ENCODE results near the gene SCAND1.
"Not testable (repeated sequence)": the region's sequence is repeated elsewhere in the genome, so short reads cannot be mapped to it uniquely, and the experiment has no call there.

The SCAND1 gene

DNA sequence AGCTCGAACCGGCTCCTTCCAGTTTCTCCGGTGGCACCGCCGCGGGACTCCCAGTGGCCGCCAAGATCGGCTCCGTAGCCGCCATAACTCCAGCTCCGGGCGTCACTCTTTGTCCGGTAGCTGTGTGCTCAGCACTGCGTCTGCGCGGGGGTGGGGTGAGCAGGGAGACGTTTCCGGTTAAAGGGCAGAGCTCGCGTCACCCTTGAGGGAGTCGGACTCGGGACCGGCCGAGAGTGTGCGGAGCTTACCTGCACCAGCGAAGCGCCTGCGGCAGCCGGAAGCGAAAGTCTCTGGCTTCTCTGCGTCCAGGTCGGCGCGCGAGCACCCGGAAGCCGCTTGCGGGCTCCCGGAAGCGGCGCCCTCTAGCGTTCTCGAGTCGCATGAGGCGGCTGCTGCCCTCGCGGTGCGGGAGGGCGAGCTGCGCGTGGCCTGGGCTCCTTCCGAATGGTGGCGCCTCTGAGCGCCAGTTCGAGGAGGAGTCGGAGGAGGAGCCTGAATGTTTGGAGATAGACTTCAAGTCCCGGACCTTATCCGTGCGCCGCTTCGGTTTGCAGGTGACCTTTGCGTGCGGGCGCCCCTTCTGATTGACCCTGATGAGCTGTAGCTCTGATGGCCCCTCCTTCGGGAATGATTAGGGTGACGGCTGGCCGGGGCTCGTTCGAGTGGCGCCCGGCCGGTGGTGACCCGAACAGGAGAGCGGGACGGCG, at the start of gene SCAND1:
Gene SCAND1, minus strand, starts transcription at position 303 of the 707 bp plus-strand sequence. Its CDS starts 218 bp downstream, at position 85.
- in situ Hi-C loops (cut with HindIII; ENCODE audit: low sequenced_read_pairs) = no loop called here

DNA sequence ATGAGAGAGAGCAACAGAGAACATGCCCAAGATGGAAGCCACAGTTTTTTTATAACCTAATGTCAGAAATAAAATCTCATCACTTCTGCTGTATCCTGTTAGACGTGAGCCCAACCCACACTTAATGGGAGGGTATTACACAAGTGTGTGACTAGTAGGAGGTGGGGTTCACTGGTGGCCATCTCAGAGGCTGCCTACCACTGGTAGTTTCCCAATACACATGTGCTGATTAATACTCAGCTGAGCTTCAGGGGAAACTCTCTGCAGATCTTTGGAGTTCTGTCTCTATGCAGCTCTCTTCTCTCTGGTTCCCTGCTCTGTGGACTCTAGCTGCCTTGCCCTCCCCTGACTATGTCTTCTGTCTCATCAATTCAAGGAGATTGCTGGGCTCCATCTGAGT, 49.7 kb upstream of the SCAND1 start:
- in situ Hi-C loops (cut with HindIII; ENCODE audit: low sequenced_read_pairs) = no loop called here

- in situ Hi-C loops (cut with HindIII; ENCODE audit: low sequenced_read_pairs) = no loop called here
Observed at GRCh38 chr20:36002855-36003254, 48.6 kb upstream of the SCAND1 start.

DNA sequence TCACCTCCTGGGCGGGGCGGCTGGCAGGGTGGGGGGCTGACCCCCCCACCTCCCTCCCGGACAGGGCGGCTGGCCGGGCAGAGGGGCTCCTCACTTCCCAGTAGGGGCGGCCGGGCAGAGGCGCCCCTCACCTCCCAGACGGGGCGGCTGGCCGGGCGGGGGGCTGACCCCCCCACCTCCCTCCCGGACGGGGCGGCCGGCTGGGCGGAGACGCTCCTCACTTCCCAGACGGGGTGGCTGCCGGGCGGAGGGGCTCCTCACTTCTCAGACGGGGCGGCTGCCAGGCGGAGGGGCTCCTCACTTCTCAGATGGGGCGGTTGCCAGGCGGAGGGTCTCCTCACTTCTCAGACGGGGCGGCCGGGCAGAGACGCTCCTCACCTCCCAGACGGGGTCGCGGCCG, 47.0 kb upstream of the SCAND1 start:
- in situ Hi-C loops (cut with HindIII; ENCODE audit: low sequenced_read_pairs) = not testable (repeated sequence)

GRCh38 chr20:35996492-35996891, 42.2 kb upstream of the SCAND1 start:
- in situ Hi-C loops (cut with HindIII; ENCODE audit: low sequenced_read_pairs) = loop anchor here (25.0 kb wide), 1 partner anchor 141 kb away; no protein-coding TSS in a partner anchor

DNA sequence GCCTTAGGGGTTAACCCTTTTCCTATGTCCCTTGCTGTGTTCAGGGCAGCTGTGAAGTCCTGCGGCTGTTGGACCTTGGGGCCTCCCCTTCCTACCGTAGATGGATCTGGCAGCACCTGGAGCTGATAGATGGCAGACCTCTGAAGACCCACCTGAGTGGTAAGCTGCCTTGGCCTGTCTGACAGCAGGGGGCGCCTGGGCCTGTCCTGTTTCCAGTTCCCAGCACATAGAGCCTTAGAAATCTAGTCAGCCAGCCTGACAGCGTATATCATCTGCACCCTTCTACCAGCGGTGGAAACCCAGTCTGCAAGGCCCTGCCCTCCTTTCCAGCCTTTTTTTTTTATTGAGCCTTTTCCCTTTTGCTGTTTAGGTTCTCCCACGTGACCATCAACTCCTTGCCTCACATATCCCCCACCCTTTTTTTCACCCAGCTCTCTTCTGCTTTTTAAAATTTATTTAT, 40.7 kb upstream of the SCAND1 start:
- in situ Hi-C loops (cut with HindIII; ENCODE audit: low sequenced_read_pairs) = loop anchor here (25.0 kb wide), 1 partner anchor 142 kb away; no protein-coding TSS in a partner anchor

DNA sequence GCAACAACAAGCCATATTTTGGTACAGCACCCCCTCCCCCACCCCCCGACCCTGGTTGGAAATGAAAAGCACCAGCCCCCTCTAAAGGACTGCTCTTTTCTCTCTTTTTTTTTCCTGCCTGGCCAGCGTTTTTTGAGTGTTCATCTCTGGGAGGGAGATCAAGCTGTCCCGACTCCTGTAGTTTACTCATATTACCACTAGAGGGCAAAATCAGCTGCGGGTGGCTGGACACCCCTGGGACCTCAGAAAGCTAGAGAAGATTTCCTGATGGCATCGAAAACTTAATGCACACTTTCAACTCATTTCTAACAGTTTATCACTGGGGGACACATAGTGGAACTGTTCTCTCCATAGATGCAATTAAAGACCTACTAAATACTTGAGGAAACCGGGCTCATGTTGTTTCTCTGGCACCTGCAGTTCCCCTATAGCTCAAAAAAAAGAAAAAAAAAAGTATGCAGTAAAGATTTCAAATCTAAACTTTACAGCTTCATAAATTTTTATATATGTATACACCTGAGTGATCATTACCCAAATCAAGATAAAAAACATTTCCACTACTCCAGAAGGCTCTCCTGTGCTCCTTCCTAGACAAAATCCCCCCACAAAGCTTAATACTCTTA, 38.5 kb upstream of the SCAND1 start:
- in situ Hi-C loops (cut with HindIII; ENCODE audit: low sequenced_read_pairs) = loop anchor here (25.0 kb wide), 1 partner anchor 144 kb away; no protein-coding TSS in a partner anchor

- in situ Hi-C loops (cut with HindIII; ENCODE audit: low sequenced_read_pairs) = loop anchor here (25.0 kb wide), 1 partner anchor 146 kb away; no protein-coding TSS in a partner anchor
Observed at GRCh38 chr20:35991142-35991771, 37.0 kb upstream of the SCAND1 start.

GRCh38 chr20:35988910-35989463, 34.7 kb upstream of the SCAND1 start:
- in situ Hi-C loops (cut with HindIII; ENCODE audit: low sequenced_read_pairs) = loop anchor here (25.0 kb wide), 1 partner anchor 148 kb away; no protein-coding TSS in a partner anchor

DNA sequence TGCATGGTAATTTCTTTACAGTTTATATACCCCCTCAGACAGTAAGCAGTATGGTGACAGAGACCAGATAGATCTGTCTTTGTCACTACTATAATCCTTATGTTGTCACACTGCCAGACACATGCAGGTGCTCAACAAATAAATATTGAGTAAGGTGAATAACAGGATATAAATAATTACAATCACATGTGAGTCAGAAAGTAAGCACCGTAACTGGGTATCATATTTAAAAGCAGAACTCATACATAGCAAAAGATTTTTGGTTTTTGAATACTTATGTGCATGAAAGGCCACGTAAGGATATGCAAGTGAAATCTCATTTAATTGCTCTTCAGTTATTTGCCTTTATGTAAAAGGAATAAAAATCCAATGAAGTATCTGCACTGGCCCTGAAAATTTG, 31.5 kb upstream of the SCAND1 start:
- in situ Hi-C loops (cut with HindIII; ENCODE audit: low sequenced_read_pairs) = loop anchor here (25.0 kb wide), 1 partner anchor 151 kb away; no protein-coding TSS in a partner anchor

DNA sequence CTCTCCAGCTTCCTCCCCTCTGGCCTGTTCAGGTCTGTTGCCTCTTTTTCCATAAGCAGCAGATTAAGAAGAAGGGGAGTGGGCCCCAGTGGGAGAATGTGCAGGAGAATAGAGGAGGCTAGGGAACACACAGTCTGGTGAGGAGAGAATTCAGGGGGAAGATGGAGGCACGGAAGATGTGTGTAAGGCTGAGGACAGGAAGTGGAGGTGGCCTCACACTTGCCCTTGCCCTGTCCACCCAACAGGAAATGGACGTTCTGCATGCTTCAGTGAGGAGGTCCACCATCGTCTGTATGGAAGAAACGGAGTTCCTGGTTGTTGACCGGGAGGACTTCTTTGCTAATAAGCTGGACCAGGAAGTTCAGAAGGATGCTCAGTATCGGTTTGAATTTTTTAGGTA, 30.1 kb upstream of the SCAND1 start:
- in situ Hi-C loops (cut with HindIII; ENCODE audit: low sequenced_read_pairs) = loop anchor here (25.0 kb wide), 1 partner anchor 153 kb away; no protein-coding TSS in a partner anchor

DNA sequence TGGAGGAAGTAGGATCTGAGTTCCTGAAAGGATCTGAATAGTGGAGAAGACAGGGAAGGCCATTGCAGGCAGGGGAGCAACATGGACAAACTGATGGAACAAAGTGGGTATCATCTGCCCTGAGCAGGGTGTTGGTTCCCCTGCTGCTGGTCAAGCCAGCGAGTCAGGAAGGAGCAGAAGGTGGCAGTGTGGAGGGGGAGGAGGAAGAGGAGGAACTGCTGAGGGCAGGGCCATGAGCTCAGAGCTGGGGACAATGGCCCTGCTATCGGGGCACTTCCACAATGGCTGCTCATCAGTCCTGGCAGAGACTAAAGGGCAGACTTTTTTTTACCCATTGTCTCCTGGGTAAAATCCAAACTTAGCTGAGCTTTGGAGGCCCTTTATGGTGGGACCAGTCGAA, 27.7 kb upstream of the SCAND1 start:
- in situ Hi-C loops (cut with HindIII; ENCODE audit: low sequenced_read_pairs) = loop anchor here (25.0 kb wide), 1 partner anchor 155 kb away; no protein-coding TSS in a partner anchor

DNA sequence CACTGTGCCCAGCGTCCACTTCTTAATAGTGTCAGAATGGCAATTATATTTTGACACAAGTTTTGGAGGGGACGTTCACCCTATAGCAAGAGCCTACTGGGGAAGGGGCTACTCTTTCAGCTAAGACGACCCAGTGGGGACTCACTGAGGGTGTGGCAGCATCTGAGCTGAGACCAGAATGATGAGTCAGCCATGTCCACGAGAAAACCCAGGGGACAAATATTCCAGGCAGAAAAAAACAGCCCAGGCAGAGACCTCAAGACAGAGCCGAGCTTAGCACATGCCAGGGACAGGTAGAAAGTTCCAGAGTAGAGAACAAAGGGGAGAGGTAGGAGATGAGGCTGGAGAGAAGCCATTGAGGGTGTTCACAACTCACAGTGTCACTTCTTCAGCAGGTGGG, 25.2 kb upstream of the SCAND1 start:
- in situ Hi-C loops (cut with HindIII; ENCODE audit: low sequenced_read_pairs) = loop anchor here (25.0 kb wide), 1 partner anchor 158 kb away; no protein-coding TSS in a partner anchor

GRCh38 chr20:35978041-35978513, 23.8 kb upstream of the SCAND1 start:
- in situ Hi-C loops (cut with HindIII; ENCODE audit: low sequenced_read_pairs) = loop anchor here (25.0 kb wide), 1 partner anchor 159 kb away; no protein-coding TSS in a partner anchor

GRCh38 chr20:35975576-35976373, 21.5 kb upstream of the SCAND1 start:
- in situ Hi-C loops (cut with HindIII; ENCODE audit: low sequenced_read_pairs) = loop anchor here (25.0 kb wide), 1 partner anchor 162 kb away; no protein-coding TSS in a partner anchor

DNA sequence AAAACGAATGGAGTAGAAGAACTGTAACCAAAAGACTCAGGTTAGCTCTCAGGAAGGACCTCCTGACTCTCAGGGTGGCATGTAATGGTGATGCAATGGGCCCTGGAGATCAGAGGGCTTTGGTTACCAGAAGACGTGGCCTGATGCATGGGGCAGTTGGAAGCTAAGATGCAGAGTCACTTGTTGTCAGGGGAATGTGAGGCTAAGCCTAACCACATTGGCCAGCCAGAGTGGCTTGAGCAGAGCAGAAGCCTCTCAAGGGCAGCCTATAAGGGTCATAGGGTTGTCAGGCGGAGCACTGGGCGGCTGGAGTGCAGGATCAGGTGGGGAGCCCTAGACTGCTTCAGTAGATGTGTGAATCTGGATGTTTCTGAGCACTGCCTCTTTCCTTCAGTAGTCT, 20.0 kb upstream of the SCAND1 start:
- in situ Hi-C loops (cut with HindIII; ENCODE audit: low sequenced_read_pairs) = no loop called here

GRCh38 chr20:35972462-35972861, 18.2 kb upstream of the SCAND1 start:
- in situ Hi-C loops (cut with HindIII; ENCODE audit: low sequenced_read_pairs) = no loop called here

DNA sequence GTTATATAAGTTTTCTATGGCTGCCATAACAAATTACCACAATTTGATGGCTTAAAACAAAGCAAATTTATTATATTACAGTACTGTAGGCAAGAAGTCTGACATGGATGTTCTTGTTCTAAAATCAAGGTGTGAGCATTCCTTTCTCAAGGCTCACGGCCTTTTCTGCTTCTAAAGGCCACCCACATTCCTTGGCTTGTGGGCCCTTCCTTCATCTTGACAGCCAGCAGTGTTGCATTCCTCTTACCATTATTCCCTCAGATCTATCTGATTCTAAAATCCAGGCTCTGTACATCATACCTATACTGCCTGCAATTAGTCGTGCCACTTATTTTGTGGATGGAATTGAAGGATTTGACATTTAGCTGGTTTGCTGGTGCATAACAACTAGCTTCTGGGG, 17.7 kb upstream of the SCAND1 start:
- in situ Hi-C loops (cut with HindIII; ENCODE audit: low sequenced_read_pairs) = no loop called here

GRCh38 chr20:35968930-35969329, 14.6 kb upstream of the SCAND1 start:
- in situ Hi-C loops (cut with HindIII; ENCODE audit: low sequenced_read_pairs) = no loop called here

All from DLD1 (cell line).